Measurements from ENCODE around the gene LAP3.

GRCh38 chr4:17642398-17642783 lies 65.4 kb downstream of the LAP3 start:
- TF ChIP-seq CTCF (IDR thresholded peaks at IDR 0.05): no peak
- no peak for TF ChIP-seq POLR2A (IDR thresholded peaks at IDR 0.05)

Data from heart left ventricle (tissue), 13 donors.